Measurements from ENCODE around the gene SP8.
"Not testable (repeated sequence)": the region's sequence is repeated elsewhere in the genome, so short reads cannot be mapped to it uniquely, and the experiment has no call there.

Gene SP8

GRCh38 chr7:20786779-20787659, at the start of gene SP8:
Gene SP8, minus strand, starts transcription at chr7:20786886. Its CDS starts 88 bp downstream, at chr7:20786798.
- H3K27ac Mint-ChIP-seq (ENCODE audit: low read depth), result no peak within 1 kb of the TSS

GRCh38 chr7:20836424-20836823, 49.7 kb upstream of the SP8 start:
- H3K27me3 Mint-ChIP-seq; H3K27ac Mint-ChIP-seq (ENCODE audit: low read depth); H3K36me3 Mint-ChIP-seq (ENCODE audit: insufficient read depth); DNase-seq (ENCODE audit: low spot score in 2 of 2); H3K4me1 Mint-ChIP-seq; ATAC-seq (replicated peaks; ENCODE audit: extremely low read depth, poor library complexity, severe bottlenecking); H3K9me3 Mint-ChIP-seq; H3K4me3 Mint-ChIP-seq: not testable (repeated sequence)

More at GRCh38 chr7:20786779-20787659, at the start of gene SP8:
- Mint-ChIP-seq H3K4me1 (peaks cover 5% of the 10 kb centered on the region), H3K36me3 (ENCODE audit: insufficient read depth) (peaks cover 9% of the 10 kb centered on the region), H3K27me3 (peaks cover 90% of the 10 kb centered on the region), H3K4me3 (peak within 1 kb of the TSS; percentile 23), H3K9me3 (peaks cover 17% of the 10 kb centered on the region)
- DNase-seq (ENCODE audit: low spot score in 2 of 2), result no peak
- no peak for ATAC-seq (replicated peaks; ENCODE audit: extremely low read depth, poor library complexity, severe bottlenecking)

- no peaks in the 10 kb centered on the region for H3K36me3 Mint-ChIP-seq (ENCODE audit: insufficient read depth)
- DNase-seq (ENCODE audit: low spot score in 2 of 2), result no peak
Measured at GRCh38 chr7:20835111-20835750, 48.5 kb upstream of the SP8 start.

GRCh38 chr7:20834656-20835055, 48.0 kb upstream of the SP8 start:
- no peak for ATAC-seq (replicated peaks; ENCODE audit: extremely low read depth, poor library complexity, severe bottlenecking)
- DNase-seq (ENCODE audit: low spot score in 2 of 2), result no peak
- no peak overlapping the region for H3K27ac Mint-ChIP-seq (ENCODE audit: low read depth)
- no peaks in the 10 kb centered on the region for H3K4me1 Mint-ChIP-seq
- peaks cover 9% of the 10 kb centered on the region for H3K27me3 Mint-ChIP-seq
- no peaks in the 10 kb centered on the region for H3K36me3 Mint-ChIP-seq (ENCODE audit: insufficient read depth)
- no peaks in the 10 kb centered on the region for H3K9me3 Mint-ChIP-seq
- H3K4me3 Mint-ChIP-seq, result no peak overlapping the region

More at GRCh38 chr7:20835111-20835750, 48.5 kb upstream of the SP8 start:
- peaks cover 9% of the 10 kb centered on the region for H3K27me3 Mint-ChIP-seq
- H3K9me3 Mint-ChIP-seq, result no peaks in the 10 kb centered on the region
- no peak overlapping the region for H3K4me3 Mint-ChIP-seq
- H3K27ac Mint-ChIP-seq (ENCODE audit: low read depth), result no peak overlapping the region
- no peak for ATAC-seq (replicated peaks; ENCODE audit: extremely low read depth, poor library complexity, severe bottlenecking)
- no peaks in the 10 kb centered on the region for H3K4me1 Mint-ChIP-seq

GRCh38 chr7:20831956-20832355, 45.3 kb upstream of the SP8 start:
- Mint-ChIP-seq H3K36me3 (ENCODE audit: insufficient read depth) (no peaks in the 10 kb centered on the region), H3K27me3 (peaks cover 9% of the 10 kb centered on the region), H3K27ac (ENCODE audit: low read depth) (no peak overlapping the region), H3K9me3 (no peaks in the 10 kb centered on the region), H3K4me1 (no peaks in the 10 kb centered on the region), H3K4me3 (no peak overlapping the region)
- DNase-seq (ENCODE audit: low spot score in 2 of 2) (no peak), ATAC-seq (replicated peaks; ENCODE audit: extremely low read depth, poor library complexity, severe bottlenecking) (no peak)

- Mint-ChIP-seq H3K36me3 (ENCODE audit: insufficient read depth) (no peaks in the 10 kb centered on the region), H3K4me1 (no peaks in the 10 kb centered on the region), H3K27ac (ENCODE audit: low read depth) (no peak overlapping the region), H3K27me3 (peaks cover 9% of the 10 kb centered on the region), H3K9me3 (no peaks in the 10 kb centered on the region), H3K4me3 (no peak overlapping the region)
- DNase-seq (ENCODE audit: low spot score in 2 of 2), result no peak
- ATAC-seq (replicated peaks; ENCODE audit: extremely low read depth, poor library complexity, severe bottlenecking), result no peak
Measured at GRCh38 chr7:20831451-20831850, 44.8 kb upstream of the SP8 start.

GRCh38 chr7:20828947-20829346, 42.3 kb upstream of the SP8 start:
- DNase-seq (ENCODE audit: low spot score in 2 of 2), result no peak
- H3K36me3 Mint-ChIP-seq (ENCODE audit: insufficient read depth), result no peaks in the 10 kb centered on the region
- no peaks in the 10 kb centered on the region for H3K4me1 Mint-ChIP-seq
- no peaks in the 10 kb centered on the region for H3K9me3 Mint-ChIP-seq
- no peak overlapping the region for H3K27ac Mint-ChIP-seq (ENCODE audit: low read depth)
- H3K27me3 Mint-ChIP-seq, result peaks cover 17% of the 10 kb centered on the region
- H3K4me3 Mint-ChIP-seq, result no peak overlapping the region
- no peak for ATAC-seq (replicated peaks; ENCODE audit: extremely low read depth, poor library complexity, severe bottlenecking)

- no peaks in the 10 kb centered on the region for H3K36me3 Mint-ChIP-seq (ENCODE audit: insufficient read depth)
- H3K4me3 Mint-ChIP-seq, result no peak overlapping the region
- H3K27ac Mint-ChIP-seq (ENCODE audit: low read depth), result no peak overlapping the region
- no peaks in the 10 kb centered on the region for H3K4me1 Mint-ChIP-seq
- no peaks in the 10 kb centered on the region for H3K9me3 Mint-ChIP-seq
- DNase-seq (ENCODE audit: low spot score in 2 of 2), result no peak
- peaks cover 10% of the 10 kb centered on the region for H3K27me3 Mint-ChIP-seq
- no peak for ATAC-seq (replicated peaks; ENCODE audit: extremely low read depth, poor library complexity, severe bottlenecking)
Measured at GRCh38 chr7:20827172-20827571, 40.5 kb upstream of the SP8 start.

- H3K36me3 Mint-ChIP-seq (ENCODE audit: insufficient read depth), result no peaks in the 10 kb centered on the region
- DNase-seq (ENCODE audit: low spot score in 2 of 2), result no peak
- H3K4me1 Mint-ChIP-seq, result no peaks in the 10 kb centered on the region
- H3K27ac Mint-ChIP-seq (ENCODE audit: low read depth), result no peak overlapping the region
- ATAC-seq (replicated peaks; ENCODE audit: extremely low read depth, poor library complexity, severe bottlenecking), result no peak
- H3K4me3 Mint-ChIP-seq, result no peak overlapping the region
- no peaks in the 10 kb centered on the region for H3K9me3 Mint-ChIP-seq
- H3K27me3 Mint-ChIP-seq, result peaks cover 10% of the 10 kb centered on the region
Measured at GRCh38 chr7:20826243-20826642, 39.6 kb upstream of the SP8 start.

- no peak overlapping the region for H3K4me3 Mint-ChIP-seq
- no peaks in the 10 kb centered on the region for H3K4me1 Mint-ChIP-seq
- H3K9me3 Mint-ChIP-seq, result no peaks in the 10 kb centered on the region
- DNase-seq (ENCODE audit: low spot score in 2 of 2) (no peak), ATAC-seq (replicated peaks; ENCODE audit: extremely low read depth, poor library complexity, severe bottlenecking) (no peak)
- H3K27me3 Mint-ChIP-seq, result peaks cover 10% of the 10 kb centered on the region
- H3K27ac Mint-ChIP-seq (ENCODE audit: low read depth), result no peak overlapping the region
- no peaks in the 10 kb centered on the region for H3K36me3 Mint-ChIP-seq (ENCODE audit: insufficient read depth)
Measured at GRCh38 chr7:20825555-20825954, 38.9 kb upstream of the SP8 start.

GRCh38 chr7:20821390-20821789, 34.7 kb upstream of the SP8 start:
- H3K27me3 Mint-ChIP-seq; DNase-seq (ENCODE audit: low spot score in 2 of 2); H3K4me1 Mint-ChIP-seq; ATAC-seq (replicated peaks; ENCODE audit: extremely low read depth, poor library complexity, severe bottlenecking); H3K4me3 Mint-ChIP-seq; H3K27ac Mint-ChIP-seq (ENCODE audit: low read depth); H3K9me3 Mint-ChIP-seq; H3K36me3 Mint-ChIP-seq (ENCODE audit: insufficient read depth): not testable (repeated sequence)

GRCh38 chr7:20816372-20816959, 29.8 kb upstream of the SP8 start:
- ATAC-seq (replicated peaks; ENCODE audit: extremely low read depth, poor library complexity, severe bottlenecking) (no peak), DNase-seq (ENCODE audit: low spot score in 2 of 2) (no peak)
- Mint-ChIP-seq H3K4me1 (no peaks in the 10 kb centered on the region), H3K4me3 (no peak overlapping the region), H3K27me3 (no peaks in the 10 kb centered on the region), H3K9me3 (no peaks in the 10 kb centered on the region), H3K27ac (ENCODE audit: low read depth) (no peak overlapping the region), H3K36me3 (ENCODE audit: insufficient read depth) (no peaks in the 10 kb centered on the region)

- Mint-ChIP-seq H3K36me3 (ENCODE audit: insufficient read depth) (no peaks in the 10 kb centered on the region), H3K27ac (ENCODE audit: low read depth) (no peak overlapping the region), H3K9me3 (no peaks in the 10 kb centered on the region), H3K4me3 (no peak overlapping the region), H3K4me1 (no peaks in the 10 kb centered on the region), H3K27me3 (peaks cover 8% of the 10 kb centered on the region)
- DNase-seq (ENCODE audit: low spot score in 2 of 2), result no peak
- ATAC-seq (replicated peaks; ENCODE audit: extremely low read depth, poor library complexity, severe bottlenecking), result no peak
Measured at GRCh38 chr7:20804345-20804744, 17.7 kb upstream of the SP8 start.

Measured in central memory CD8-positive, alpha-beta T cell (primary cell).